Measurements from ENCODE around the gene PCBP3.

DNA sequence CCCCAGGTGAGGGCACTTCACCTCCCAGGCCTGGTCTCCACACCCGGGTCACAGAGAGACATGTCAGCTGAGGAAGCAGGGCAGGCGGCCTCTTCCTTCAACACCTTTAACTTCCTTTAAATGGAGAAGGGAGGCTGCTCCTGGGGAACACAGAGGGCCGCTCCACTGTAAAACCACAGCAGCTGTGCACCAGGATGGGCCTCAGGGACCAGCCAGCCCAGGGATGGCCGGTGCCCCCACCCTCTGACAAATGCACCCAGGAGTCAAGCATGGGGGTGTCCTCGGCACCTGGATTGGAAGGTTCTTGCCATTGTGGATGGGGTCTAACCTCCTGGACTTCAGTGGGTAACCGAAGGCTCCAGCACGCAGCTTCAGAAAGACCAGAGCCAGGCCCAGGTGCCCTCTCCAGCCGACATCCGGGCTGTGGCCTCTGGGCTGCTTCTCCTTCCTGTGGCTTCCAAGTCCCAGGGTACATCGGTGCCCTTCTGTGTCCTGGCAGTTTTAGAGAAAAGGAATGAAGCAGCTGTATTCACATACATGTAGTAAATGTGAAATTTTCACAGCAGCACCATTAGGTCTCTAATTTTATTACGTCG is 216.3 kb downstream of the PCBP3 start:
- TF ChIP-seq, protein P1, sequence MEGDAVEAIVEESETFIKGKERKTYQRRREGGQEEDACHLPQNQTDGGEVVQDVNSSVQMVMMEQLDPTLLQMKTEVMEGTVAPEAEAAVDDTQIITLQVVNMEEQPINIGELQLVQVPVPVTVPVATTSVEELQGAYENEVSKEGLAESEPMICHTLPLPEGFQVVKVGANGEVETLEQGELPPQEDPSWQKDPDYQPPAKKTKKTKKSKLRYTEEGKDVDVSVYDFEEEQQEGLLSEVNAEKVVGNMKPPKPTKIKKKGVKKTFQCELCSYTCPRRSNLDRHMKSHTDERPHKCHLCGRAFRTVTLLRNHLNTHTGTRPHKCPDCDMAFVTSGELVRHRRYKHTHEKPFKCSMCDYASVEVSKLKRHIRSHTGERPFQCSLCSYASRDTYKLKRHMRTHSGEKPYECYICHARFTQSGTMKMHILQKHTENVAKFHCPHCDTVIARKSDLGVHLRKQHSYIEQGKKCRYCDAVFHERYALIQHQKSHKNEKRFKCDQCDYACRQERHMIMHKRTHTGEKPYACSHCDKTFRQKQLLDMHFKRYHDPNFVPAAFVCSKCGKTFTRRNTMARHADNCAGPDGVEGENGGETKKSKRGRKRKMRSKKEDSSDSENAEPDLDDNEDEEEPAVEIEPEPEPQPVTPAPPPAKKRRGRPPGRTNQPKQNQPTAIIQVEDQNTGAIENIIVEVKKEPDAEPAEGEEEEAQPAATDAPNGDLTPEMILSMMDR (IDR thresholded peaks at IDR 0.05; ENCODE audit: insufficient read depth, low read length, poor library complexity, severe bottlenecking): no peak
- no peak for TF ChIP-seq EZH2phosphoT487 (conservative IDR thresholded peaks at IDR 0.05; ENCODE audit: low read length)

Measured in SU-DHL-6 (cell line).